Transverse colon (tissue), 4 donors: ENCODE measurements around the gene SHLD2. TPM values are rescaled to one million over a fixed set of nuclear protein-coding genes. Genes with fewer than 3 reads are reported as not detected.

Experiments used
- DNase-seq: peaks from one replicate; pipeline ENCODE4 v3.0.0-alpha.2; 2019
- H3K27ac ChIP-seq, 4 donors: fragments of 200-600 bp; sonication (generic); 2 replicates each; pipeline ENCODE4 v1.5.1; 2016 to 2018; ENCODE audit warnings: inconsistent platforms in 4 of 4
- H3K27me3 ChIP-seq: fragments of 200-600 bp; sonication (generic); 2 replicates; pipeline ENCODE4 v1.5.1; 2017; ENCODE audit warnings: inconsistent platforms
- H3K36me3 ChIP-seq, 4 donors: fragments of 200-600 bp; sonication (generic); 2 replicates each; pipeline ENCODE4 v1.5.1; 2017 to 2019; ENCODE audit warnings: inconsistent platforms in 4 of 4
- H3K4me1 ChIP-seq, 4 donors: fragments of 200-600 bp; sonication (generic); 2 replicates each; pipeline ENCODE4 v1.5.1; 2017 to 2020; ENCODE audit warnings: inconsistent platforms in 4 of 4
- H3K4me3 ChIP-seq, 4 donors: fragments of 200-600 bp; sonication (generic); 1 replicate in 1 of 4; 2 replicates in 3 of 4; pipeline versions ENCODE4 v1.5.1 to v1.6.1; 2017 to 2019; ENCODE audit warnings: inconsistent platforms in 4 of 4
- H3K9me3 ChIP-seq, 2 donors: fragments of 200-600 bp; sonication (generic); 2 replicates each; pipeline ENCODE4 v1.5.1; 2017 to 2019; ENCODE audit warnings: inconsistent platforms in 2 of 2
- EP300 ChIP-seq: sonication (generic); formaldehyde crosslinking; IDR thresholded peaks from one replicate; pipeline ENCODE4 v1.6.1; 2017; ENCODE audit warnings: antibody characterized with exemption, low read depth
- POLR2A ChIP-seq: fragments of 450-650 bp; IDR thresholded peaks from one replicate; pipeline ENCODE4 v1.6.1; 2016; ENCODE audit warnings: antibody characterized with exemption, mild to moderate bottlenecking, moderate library complexity
- POLR2AphosphoS5 ChIP-seq, 3 donors: sonication (generic); formaldehyde crosslinking; IDR thresholded peaks; one replicate each; pipeline ENCODE4 v1.6.1; 2016; ENCODE audit warnings: antibody characterized with exemption in 3 of 3
- WGBS, 2 donors: methylation state at CpG; one replicate each; pipeline ENCODE4 v1.1.5; 2018; ENCODE audit warnings: low coverage in 1 of 2; 5-methylcytosine and 5-hydroxymethylcytosine counted together
- in situ Hi-C, 4 donors: fragments of 200-750 bp; cut with MboI; loops; one replicate each; pipeline versions ENCODE4 v1.15.0 to v1.15.1; 2017; ENCODE audit warnings: low sequenced_read_pairs in 3 of 4, low pct_ligation_motif_present in 1 of 4, low pct_unique_long_range_greater_than_20kb in 1 of 4
- intact Hi-C: fragments of 100-400 bp; cut with DNase I; formaldehyde crosslinking; loops from one replicate; pipeline ENCODE4 v1.15.1; 2023; ENCODE audit warnings: low total_unique reads
- total RNA-seq, 4 donors: library from RNA; depleted of rRNA; stranded (reverse); fragments of >200 nt; gene quantifications; one replicate each; pipeline ENCODE4 v1.1.0, GENCODE V29; 2016
- TF ChIP-seq, protein P1 (sequence below), 5 experiments: fragments of 200-600 bp in 3 of 5; fragments of 450-650 bp in 2 of 5; sonication (generic) in 3 of 5; IDR thresholded peaks; 1 replicate in 2 of 5; 2 replicates in 3 of 5; pipeline ENCODE4 v1.5.1; 2016 to 2017; ENCODE audit warnings: antibody characterized with exemption in 5 of 5, inconsistent platforms in 3 of 5, mild to moderate bottlenecking in 2 of 5, moderate library complexity in 1 of 5

SHLD2 gene
- total RNA-seq, 4 donors from 2014 or later, result 21.7 to 43.7 (median 37.3) TPM

- no peaks in the 10 kb centered on the region for H3K4me1 ChIP-seq
- in situ Hi-C loops (no loop called here), intact Hi-C loops (no loop called here)
- WGBS, 2 donors, result 68 to 81% methylated on average over 3 to 6 of the region's 6 CpGs
- no peaks in the 10 kb centered on the region for H3K9me3 ChIP-seq
- H3K4me3 ChIP-seq, result no peak overlapping the region
- H3K36me3 ChIP-seq, result peaks cover 0 to 78% (median 37%) of the 10 kb centered on the region in 4 donors
- H3K27ac ChIP-seq, result no peak overlapping the region
- no peaks in the 10 kb centered on the region for H3K27me3 ChIP-seq
- no peak for TF ChIP-seq POLR2A
- no peak for TF ChIP-seq POLR2AphosphoS5 (IDR thresholded peaks at IDR 0.05)
- TF ChIP-seq, protein P1, sequence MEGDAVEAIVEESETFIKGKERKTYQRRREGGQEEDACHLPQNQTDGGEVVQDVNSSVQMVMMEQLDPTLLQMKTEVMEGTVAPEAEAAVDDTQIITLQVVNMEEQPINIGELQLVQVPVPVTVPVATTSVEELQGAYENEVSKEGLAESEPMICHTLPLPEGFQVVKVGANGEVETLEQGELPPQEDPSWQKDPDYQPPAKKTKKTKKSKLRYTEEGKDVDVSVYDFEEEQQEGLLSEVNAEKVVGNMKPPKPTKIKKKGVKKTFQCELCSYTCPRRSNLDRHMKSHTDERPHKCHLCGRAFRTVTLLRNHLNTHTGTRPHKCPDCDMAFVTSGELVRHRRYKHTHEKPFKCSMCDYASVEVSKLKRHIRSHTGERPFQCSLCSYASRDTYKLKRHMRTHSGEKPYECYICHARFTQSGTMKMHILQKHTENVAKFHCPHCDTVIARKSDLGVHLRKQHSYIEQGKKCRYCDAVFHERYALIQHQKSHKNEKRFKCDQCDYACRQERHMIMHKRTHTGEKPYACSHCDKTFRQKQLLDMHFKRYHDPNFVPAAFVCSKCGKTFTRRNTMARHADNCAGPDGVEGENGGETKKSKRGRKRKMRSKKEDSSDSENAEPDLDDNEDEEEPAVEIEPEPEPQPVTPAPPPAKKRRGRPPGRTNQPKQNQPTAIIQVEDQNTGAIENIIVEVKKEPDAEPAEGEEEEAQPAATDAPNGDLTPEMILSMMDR (IDR thresholded peaks at IDR 0.05), result no peak
- no peak for TF ChIP-seq EP300
- no peak for DNase-seq
These were observed 34.6 kb upstream of the SHLD2 start for GRCh38 chr10:87060280-87060928.

- intact Hi-C loops (no loop called here), in situ Hi-C loops (no loop called here)
- H3K4me3 ChIP-seq, result no peak overlapping the region
- 76 to 80% methylated on average over 4 to 5 of the region's 5 CpGs for WGBS, 2 donors
- no peak for DNase-seq
- no peak overlapping the region for H3K27ac ChIP-seq
- H3K36me3 ChIP-seq, result peaks cover 0 to 72% (median 32%) of the 10 kb centered on the region in 4 donors
- no peak for TF ChIP-seq POLR2AphosphoS5 (IDR thresholded peaks at IDR 0.05)
- TF ChIP-seq, protein P1 (IDR thresholded peaks at IDR 0.05), result no peak
- TF ChIP-seq POLR2A, result no peak
- TF ChIP-seq EP300, result no peak
- no peaks in the 10 kb centered on the region for H3K9me3 ChIP-seq
- no peaks in the 10 kb centered on the region for H3K4me1 ChIP-seq
- no peaks in the 10 kb centered on the region for H3K27me3 ChIP-seq
These were observed 30.4 kb upstream of the SHLD2 start for GRCh38 chr10:87064651-87065050.

DNA sequence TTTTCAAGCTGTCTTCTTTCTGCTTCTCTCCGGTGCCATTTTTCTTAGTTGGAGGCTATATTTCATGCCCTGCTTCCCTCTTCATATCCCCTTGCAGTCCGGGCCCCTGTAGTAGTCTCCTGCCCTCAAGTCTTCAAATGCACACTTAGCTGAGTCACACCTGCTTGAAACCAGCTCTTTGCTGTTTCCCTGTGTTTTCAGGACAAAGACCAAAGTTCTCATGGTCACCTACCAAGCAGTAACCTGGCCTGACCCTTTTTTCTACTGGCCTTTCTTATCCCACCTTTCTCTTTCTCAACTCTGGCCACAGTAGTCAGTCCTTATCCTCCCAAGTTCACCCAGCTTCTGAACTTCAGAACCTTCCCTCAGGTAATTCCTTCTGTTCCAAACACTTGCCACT lies 28.8 kb upstream of the SHLD2 start:
- Histone ChIP-seq H3K27ac (no peak overlapping the region), H3K9me3 (no peaks in the 10 kb centered on the region), H3K36me3 (peaks cover 0 to 57% (median 25%) of the 10 kb centered on the region in 4 donors), H3K27me3 (no peaks in the 10 kb centered on the region), H3K4me3 (no peak overlapping the region), H3K4me1 (no peaks in the 10 kb centered on the region)
- TF ChIP-seq POLR2A (no peak), POLR2AphosphoS5 (IDR thresholded peaks at IDR 0.05) (no peak), EP300 (no peak)
- TF ChIP-seq, protein P1 (IDR thresholded peaks at IDR 0.05), result no peak
- no peak for DNase-seq
- 95 to 100% methylated on average over 1 to 2 of the region's 2 CpGs for WGBS, 2 donors
- in situ Hi-C loops (no loop called here), intact Hi-C loops (no loop called here)

DNA sequence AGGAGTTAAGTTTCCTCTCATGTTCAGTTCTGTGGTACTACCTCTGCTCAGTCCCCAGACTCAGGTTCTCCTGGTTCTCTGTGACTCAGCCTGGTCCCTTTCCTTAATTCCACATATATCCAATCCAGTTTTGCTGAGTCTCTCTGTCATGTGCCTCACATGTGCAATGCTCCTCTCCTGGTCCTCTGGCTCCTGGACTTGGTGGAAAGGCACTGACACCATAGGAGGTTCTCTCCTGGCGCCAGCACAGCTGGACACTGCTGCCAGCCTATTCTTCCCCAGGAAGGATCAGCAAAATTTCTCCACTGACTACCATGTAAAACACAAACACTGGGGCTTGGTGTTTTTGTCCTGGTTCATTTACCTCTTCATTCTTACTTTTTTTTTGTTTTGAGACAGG lies 28.1 kb upstream of the SHLD2 start:
- intact Hi-C loops, result no loop called here
- WGBS, 2 donors, result 93 to 100% methylated on average over 1 of the region's 1 CpG

More for the DNA sequence above, 28.1 kb upstream of the SHLD2 start:
- no peak overlapping the region for H3K27ac ChIP-seq
- no peaks in the 10 kb centered on the region for H3K9me3 ChIP-seq
- H3K4me1 ChIP-seq, result no peaks in the 10 kb centered on the region
- no peak for DNase-seq
- no peaks in the 10 kb centered on the region for H3K27me3 ChIP-seq
- TF ChIP-seq POLR2AphosphoS5 (IDR thresholded peaks at IDR 0.05) (no peak), POLR2A (no peak), EP300 (no peak)
- TF ChIP-seq, protein P1 (IDR thresholded peaks at IDR 0.05), result no peak
- peaks cover 0 to 50% (median 25%) of the 10 kb centered on the region in 4 donors for H3K36me3 ChIP-seq
- in situ Hi-C loops, result no loop called here
- no peak overlapping the region for H3K4me3 ChIP-seq
